GDM1 (cell line): ENCODE data around the gene ELOF1.
A peak's percentile ranks its signal among the peaks of the same experiment; 100 is the strongest.

Experiments
- DNase-seq: peaks from one replicate; lab custom pipeline; 2025; lab: John Stamatoyannopoulos, UW

The ELOF1 gene

DNA sequence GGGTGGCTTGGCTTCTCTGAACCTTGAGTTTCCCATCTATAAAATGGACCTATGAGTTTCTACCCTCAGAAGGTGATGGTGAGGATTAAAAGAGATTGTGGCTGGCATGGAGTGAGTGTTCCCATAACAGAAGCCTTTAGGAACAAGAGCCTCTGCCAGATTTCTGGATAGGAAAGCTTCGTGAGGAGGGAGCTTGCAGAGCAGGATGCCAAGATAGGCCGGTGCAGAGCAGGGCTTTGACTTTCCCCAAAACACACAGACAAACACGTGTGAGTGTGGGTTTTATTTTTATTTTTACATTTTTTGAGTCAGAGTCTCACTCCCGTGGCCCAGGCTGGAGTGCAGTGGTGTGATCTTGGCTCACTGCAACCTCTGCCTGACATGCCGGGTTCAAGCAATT, 24.1 kb downstream of the ELOF1 start:
- no peak for DNase-seq

DNA sequence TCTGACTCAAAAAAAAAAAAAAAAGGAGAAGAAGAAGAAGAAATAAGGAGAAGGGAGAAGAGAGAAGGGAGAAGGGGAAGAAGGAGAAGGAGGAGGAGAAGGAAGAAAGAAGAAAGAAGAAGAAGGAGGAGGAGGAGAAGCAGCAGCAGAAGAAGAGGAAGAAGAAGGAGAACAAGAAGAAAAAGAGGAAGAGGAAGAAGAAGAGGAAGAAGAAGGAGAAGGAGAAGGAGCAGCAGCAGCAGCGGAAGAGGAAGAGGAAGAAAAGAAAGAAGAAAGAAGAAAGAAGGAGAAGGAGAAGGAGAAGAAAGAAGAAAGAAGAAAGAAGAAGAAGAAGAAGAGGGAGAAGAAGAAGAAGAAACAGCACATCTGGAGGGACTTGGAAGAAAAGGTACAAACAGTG, 24.5 kb downstream of the ELOF1 start:
- DNase-seq = no peak

DNA sequence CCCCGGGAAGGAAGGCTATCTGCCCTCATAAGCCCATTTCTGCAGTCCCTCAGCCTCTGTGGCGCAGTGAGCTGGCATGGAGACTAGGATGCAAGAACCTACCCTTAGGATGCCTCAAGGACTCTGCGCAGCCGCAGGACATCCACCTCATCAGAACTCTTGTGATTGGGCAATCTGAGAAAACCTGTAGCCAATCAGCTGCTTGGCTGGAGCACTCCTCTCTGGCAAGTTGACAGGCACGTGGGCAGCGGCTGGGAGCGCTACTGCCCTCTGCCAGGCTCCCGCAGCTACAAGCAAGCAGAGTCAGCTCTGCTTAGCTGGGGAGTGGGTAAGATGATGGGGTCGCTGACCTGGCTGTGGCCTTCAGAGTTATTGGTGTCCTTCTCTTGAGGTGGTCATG, 28.6 kb downstream of the ELOF1 start:
- peak; percentile 87 for DNase-seq

DNA sequence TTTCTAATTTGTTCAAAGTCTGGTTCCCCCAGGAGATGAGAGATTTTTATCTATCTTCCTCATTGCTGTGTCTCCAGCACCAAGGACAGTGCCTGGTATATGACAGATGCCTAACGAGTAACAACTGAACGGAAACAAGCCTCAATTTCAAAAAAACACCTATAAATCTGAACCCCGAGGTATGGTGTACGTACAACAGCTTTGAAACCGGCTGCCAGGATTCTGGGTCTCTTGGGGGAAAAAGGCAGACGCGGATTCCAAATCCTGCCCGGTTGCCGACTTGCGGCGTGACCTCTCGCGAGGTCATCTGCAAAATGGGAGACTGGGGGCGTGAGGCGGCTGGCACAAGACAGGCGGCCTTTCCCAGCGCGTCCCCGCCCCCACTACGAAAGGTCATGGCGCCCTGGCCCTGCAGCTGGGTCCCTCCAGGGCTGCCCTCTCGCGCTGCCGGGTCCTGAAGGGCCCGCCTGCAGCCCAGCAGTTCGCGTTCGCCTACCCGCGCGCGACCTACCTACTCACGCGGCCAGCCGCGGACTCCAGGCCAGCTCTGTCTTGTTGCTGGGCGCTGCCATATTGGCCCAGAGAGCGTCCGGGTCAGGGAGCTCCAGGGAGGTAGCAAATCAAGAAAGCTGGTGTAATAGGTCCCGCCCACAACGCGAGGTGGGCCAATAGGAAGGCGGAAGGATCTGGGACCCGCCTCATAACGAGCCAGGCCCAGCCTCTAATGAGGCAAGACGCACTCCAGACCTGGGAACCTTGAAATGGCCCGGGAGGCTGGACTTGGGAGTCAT, 30.3 kb downstream of the ELOF1 start, which contains the start of gene ECSIT:
Gene ECSIT (minus strand): TSS at position 584 of the 791 bp plus-strand sequence. CDS start 9,964 bp downstream, outside the sequence.
- peak; percentile 94 for DNase-seq

DNA sequence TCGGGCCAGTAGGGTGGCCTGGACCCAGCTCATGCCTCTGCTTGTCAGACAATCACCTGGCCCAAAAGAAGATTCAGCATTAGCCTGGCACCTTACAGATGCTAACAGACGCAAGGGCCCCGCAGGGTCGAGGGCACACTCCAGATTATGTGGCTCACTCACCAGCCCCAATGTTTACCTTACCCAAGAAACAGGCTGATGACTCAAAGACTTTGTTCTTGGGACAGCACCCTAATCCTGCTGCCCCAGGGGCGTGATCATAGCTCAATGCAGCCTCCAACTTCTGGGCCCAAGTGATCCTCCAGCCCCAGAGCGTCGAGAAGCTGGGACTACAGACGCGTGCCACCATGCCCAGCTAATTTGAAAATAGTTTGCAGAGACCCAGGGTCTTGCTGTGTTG, 39.9 kb downstream of the ELOF1 start:
- DNase-seq = no peak

DNA sequence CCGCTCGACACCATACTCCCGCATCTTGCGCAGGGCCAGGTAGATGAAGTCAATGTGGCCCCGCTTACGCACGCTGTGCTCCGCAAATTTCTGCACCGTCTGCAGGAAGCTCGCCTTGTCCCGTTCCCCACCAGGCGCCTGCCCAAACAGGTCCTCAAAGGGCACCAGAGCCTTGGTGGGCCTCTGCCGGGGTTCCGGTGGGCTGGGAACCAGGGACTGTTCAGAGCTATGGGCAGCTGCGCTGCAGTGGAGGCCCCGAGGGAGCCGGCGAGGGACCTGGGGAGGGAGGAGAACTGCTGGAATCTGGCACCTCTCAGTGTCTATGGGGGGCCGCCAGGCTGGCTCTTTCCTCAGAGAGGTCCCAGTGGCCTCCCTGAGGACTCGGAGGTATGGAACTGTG, 45.1 kb downstream of the ELOF1 start:
- no peak for DNase-seq

DNA sequence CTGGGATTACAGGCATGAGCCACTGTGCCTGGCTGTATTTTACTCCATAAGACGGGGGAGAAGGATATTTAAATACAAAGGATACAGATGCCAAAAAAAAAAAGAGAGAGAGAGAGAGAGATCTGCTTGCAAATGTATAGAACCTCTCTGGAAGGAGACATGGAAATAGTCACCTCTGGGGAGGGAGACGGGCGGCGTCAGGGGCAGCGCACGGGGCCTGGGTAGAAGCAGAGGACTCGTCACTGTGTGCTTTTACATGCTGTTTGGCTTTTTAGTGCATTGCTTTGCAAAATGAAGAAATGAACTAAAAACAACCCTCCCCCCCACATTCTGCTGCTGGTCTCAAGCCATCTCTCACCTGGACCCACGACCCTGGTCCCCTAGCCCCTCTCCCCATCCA, 48.6 kb downstream of the ELOF1 start:
- DNase-seq = no peak

DNA sequence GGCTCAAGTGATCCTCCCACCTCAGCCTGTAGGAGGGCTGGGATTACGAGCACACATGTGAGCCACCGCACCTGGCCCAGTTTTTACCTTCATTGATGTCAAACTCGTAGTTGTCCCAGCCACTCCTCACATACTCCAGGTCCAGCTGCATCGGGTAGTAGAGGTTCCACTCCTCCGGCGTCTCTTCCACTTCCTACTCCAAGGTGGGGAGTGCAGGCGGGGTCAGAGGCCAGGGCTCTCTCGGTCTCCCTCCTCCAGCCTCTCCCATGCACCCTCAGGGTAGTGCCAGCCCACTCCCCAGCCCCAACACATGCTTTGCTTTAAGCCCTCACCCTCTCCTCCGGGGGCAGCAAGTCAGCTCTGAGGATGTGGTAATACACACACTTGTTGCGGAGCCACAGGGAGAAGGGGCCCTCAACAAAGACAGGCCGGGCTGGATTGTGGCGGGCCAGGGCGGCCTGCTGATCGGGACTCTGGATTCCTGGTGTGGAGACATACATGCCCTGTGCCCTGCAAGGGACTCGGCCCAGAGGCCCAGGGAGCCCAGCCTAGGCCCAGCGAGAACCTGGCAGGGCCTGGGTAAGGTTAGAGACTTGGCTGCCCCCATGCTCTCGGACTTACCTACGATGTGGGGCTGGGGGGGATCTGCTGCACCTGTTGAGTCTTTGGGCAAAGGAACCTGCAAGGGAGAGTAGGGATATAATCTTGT, 51.5 kb downstream of the ELOF1 start:
- DNase-seq = no peak

DNA sequence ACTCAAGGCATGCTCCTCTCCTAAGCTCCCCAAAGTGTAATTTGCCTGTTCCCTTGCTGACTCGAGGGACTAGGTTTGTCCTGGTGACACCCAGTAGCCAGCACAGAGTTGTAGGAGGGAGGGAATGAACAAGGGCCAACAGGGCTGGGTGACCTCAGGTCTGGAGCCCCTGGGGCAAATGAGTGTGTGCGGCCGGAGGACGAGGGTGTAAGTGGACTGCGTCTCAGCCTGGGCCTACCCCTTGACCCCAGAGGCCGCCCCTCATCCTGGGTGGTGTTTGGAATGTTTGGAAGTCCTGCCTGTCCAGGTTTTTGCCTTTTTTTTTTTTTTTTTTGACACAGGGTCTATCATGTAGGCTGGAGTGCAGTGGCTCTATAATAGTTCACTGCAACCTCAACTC, 52.1 kb downstream of the ELOF1 start:
- DNase-seq = no peak

DNA sequence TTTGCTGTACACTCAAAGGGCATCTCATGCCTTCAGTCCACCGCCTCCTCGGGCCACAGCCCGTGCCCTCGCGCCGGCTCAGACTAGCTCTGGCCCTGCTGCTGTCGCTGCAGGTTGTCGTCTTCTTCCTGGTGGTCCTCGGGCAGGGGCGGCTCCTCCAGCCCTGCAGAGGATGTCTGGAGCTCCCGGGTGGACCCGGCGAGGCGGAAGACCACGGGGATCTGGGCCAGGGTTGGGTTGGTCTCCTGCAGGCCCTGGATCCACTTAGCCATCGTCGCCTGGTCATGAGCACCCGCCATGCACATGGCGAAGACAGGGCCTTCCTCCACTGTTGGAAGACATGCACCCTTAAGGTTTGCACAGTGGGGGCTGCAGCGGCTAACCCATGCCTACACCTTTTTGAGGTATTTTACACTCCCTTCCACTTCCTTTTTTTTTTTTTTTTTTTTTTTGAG, 52.9 kb downstream of the ELOF1 start:
- no peak for DNase-seq

DNA sequence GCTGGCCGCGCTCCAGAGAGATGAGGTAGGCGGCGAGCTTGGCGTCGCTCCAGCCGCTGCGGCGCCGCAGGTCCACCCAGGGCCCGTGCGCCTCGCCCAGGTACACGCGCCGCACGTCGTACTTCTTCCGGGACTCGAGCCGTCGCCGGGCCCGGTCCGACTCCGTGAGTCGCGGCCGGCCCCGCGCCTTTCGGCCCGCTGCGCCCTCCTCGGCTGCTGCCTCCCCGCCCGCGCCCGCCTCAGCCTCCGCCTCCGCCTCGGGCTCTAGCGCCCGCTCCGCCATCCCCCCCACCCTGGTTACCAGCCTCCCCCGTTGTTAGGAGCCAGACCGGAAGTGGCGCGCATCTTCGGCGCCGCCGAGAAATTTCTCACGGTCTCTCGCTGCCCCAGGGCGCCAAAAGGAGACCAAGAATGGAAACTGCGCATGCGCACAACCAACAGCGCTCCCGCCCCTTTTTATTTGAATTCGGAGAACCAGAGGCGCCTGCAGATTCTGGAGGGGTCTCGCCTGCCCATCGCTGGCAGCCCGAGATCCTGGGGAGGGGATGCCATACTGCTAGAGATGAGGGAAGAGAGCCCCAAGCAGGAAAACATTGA, 53.4 kb downstream of the ELOF1 start, which contains the start of gene ZNF653:
Gene ZNF653 (minus strand): TSS at position 336 of the 597 bp plus-strand sequence. CDS start 53 bp downstream, at position 283.
- DNase-seq = peak; percentile 86

DNA sequence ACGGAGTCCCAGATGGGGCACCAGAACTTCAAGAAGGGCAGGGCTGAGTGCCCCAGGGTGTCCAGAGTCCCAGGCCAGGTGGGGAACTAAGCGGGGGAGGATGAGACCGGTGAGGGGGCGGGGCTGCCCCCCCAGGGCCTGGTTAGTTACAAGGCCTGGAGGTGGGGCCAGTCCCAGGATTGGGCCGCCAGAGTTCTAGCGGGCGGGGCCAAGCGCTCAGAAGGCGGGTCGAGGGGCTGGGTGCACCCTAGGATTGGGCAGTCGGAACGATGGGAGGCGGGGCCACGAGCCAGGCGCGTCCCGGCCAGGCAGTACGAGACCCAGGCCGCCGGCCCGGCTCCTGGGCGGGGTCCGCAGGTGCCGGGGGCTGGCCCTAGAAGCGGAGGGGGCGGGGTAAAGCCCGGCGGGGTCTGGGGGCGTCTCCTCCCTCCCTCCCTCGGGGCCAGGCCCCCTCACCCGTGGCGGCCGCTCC, 54.0 kb downstream of the ELOF1 start:
- DNase-seq = peak; percentile 90

DNA sequence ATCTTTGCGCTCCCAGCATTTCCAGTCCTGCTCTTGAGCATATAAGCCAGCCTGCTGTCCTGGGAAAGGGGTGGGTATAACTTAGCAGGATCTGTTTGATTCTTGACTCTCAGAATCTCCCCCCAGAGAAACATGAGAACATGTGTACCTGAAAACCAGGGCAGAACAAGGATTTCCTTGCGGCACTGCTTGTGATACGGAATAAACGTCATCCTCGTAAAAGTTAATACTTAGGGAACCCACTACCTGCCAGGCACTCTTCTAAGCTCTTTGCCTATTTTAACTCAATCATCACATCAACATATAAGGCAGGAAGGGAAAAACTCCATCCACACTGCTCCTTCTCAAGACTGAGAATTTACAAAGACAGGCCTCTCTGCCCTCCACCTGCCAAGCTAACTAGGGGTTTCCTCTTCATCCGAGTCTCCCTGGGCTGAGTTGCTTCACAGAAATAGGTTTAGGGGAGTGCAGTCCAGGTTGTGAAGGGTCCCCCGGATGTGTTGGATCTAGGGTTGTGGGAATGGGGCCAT, 54.5 kb downstream of the ELOF1 start:
- no peak for DNase-seq
